GM12872 (cell line): Measurements from ENCODE around the gene SLC44A5.

Source experiments
- TF ChIP-seq, protein P1 (sequence below): IDR thresholded peaks from 3 replicates; pipeline ENCODE4 v1.5.1; 2011; ENCODE audit warnings: low read depth, mild to moderate bottlenecking, low read length, moderate library complexity; ENCODE audit not compliant: insufficient read depth

SLC44A5 gene

DNA sequence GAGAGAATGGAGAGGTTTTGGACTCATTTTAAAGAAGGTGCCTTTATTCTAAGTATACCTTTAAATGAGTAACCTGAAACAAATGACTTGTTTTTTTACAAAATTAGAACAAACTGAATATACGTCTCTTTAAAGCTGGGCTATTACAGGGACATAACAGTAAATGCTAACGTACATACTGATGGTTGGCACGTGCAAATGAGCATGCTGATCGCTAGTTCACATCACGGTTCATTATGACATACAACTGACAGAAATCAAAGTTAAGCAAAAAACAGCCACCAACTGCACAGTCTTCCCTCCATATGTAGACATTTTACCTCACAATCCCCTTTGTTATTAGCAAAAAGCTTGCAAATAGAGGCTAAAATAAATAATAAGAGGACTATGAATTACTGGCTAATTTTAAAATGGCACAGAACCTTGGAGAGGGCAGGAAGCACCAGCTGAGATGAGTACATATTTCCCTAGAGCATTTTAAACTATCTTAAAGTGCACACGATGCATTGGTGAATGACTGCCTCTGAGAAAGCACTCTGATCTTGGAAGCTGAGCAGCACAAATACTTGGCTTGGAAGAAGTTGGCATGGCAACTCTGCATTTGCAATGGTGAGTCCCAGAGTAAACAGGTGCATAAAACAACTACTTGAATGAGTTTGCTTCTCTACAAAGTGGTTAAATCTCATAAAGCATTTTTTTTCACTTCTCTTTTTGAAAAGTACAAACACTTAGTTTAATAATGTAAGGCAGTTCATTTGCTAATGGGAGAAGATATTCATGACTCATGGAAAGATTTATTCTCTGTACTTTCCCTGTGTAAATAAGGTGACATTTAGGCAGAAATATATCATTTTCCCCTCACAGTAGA is 272.1 kb downstream of the SLC44A5 start:
- TF ChIP-seq, protein P1, sequence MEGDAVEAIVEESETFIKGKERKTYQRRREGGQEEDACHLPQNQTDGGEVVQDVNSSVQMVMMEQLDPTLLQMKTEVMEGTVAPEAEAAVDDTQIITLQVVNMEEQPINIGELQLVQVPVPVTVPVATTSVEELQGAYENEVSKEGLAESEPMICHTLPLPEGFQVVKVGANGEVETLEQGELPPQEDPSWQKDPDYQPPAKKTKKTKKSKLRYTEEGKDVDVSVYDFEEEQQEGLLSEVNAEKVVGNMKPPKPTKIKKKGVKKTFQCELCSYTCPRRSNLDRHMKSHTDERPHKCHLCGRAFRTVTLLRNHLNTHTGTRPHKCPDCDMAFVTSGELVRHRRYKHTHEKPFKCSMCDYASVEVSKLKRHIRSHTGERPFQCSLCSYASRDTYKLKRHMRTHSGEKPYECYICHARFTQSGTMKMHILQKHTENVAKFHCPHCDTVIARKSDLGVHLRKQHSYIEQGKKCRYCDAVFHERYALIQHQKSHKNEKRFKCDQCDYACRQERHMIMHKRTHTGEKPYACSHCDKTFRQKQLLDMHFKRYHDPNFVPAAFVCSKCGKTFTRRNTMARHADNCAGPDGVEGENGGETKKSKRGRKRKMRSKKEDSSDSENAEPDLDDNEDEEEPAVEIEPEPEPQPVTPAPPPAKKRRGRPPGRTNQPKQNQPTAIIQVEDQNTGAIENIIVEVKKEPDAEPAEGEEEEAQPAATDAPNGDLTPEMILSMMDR: no peak

DNA sequence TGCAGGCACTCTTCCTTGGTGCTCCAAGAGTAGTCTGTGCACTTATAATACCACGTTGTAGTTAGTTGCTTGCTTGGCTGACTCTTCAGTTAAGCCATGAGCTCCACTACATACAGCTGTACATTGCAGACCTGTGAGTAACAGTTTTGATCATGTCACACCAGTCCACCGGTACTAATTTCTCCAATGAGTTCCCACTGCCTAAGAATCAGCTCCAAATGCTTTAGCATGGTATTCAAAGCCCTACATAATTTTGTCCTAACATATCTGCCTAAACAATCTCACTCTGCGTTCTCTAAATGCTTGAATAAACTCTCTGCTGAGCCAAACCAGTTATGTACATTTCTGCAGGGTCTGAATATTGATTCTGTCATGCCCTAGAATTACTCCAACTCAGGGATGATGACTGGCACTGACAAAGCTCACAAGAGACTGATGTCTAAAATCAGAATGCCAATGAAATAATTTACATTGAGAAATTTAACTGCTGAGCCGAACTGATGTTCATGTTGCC is 276.0 kb downstream of the SLC44A5 start:
- TF ChIP-seq, protein P1: no peak

DNA sequence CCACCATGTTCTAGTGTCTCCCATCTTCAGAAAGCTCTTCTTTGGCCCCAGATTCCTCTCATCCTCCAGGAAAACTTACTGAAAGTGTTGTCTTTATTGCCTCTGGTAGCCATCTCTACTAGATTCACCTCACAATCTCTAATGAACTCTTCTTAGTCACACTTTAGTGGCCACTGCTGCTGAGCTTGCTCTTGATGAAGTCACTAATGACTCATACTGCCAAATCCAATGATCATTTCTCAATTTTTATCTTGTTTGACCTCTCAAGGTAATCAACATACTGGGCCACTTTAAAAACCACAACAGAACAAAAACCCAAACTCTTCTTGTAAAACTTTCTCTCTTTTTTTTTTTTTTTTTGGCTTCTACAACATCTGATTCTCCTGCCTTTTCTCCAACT is 280.3 kb downstream of the SLC44A5 start:
- TF ChIP-seq, protein P1: no peak

DNA sequence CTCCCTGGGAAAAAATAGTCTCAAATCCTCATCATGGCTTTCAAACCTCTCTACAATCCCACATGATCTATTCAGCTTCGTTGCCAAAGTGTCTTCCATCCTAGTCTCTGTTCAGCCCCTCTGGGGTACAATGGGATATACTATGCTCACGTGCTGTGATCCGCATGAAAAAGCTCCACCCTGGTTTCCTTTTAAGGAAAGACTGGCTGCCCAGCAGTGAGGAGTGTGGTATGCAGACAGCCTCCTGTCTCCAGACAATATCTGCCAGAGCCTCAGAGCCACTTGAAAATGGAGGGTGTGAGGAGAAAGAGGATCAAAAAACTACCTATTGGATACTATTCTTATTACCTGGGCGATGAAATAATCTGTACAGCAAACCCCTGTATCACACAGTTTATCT is 282.2 kb downstream of the SLC44A5 start:
- TF ChIP-seq, protein P1: no peak

DNA sequence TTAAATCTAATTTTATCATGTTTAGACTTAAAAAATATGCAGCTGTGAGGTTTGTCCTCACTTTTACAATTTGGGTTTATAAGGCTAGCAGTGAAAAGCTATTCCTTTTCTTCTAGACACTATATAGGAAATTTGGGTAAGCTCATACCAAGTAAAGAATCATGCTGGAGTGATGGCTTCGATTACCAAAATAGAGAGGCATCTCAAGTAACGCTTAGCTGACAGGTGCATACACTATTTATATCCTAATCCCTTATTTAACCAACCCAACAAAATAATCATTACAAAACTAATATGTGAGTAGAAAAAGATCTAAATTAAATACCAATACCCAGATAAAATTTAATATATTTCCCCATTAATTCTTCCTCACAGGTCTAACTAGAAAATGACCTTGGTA is 283.5 kb downstream of the SLC44A5 start:
- TF ChIP-seq, protein P1: no peak

DNA sequence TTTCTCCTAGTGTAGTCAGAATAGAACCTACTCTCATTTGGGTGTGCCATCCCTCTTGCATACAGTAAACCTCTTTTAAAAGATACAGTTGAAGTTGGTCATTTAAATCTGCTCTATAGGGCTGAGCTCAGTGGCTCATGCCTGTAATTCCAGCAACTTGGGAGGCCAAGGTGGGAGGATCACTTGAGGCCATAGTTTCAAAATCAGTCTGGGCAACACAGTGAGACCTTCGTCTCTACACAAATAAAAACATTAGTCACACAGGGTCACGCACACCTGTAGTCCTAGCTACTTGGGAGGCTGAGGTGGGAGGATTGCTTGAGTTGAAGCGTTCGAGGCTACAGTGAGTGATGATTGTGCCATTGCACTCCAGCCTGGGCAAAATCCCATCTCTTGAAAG is 292.9 kb downstream of the SLC44A5 start:
- TF ChIP-seq, protein P1: no peak

DNA sequence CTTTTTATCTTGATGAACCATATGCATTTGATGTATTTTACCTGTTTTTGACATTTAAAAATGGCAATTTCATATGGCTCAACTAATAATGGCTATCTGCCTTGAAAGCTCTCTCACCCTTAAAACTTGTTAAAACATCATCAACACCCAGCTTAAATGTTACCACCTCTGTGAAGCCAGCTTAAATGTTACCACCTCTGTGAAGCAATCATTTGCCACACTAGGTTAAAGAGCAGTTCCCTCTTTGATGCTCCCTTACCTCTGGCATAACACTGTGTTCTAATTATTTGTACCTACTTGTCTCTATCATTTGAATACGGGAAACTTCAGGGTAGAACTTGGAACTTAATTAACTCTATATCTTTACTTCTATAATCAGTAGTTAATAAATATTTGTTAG is 294.7 kb downstream of the SLC44A5 start:
- TF ChIP-seq, protein P1: no peak
